Neural progenitor cell (in vitro differentiated cells): ENCODE measurements around the gene DCAF8L2.

Source experiments
- EZH2phosphoT487 ChIP-seq: fragments of 200-600 bp; sonication (generic); IDR thresholded peaks from 2 replicates; pipeline ENCODE4 v1.6.1; 2017; ENCODE audit warnings: antibody characterized with exemption
- TF ChIP-seq, protein P1 (sequence below): fragments of 200-600 bp; sonication (generic); IDR thresholded peaks from 2 replicates; pipeline ENCODE4 v1.5.1; 2017; ENCODE audit warnings: antibody characterized with exemption, mild to moderate bottlenecking

DNA sequence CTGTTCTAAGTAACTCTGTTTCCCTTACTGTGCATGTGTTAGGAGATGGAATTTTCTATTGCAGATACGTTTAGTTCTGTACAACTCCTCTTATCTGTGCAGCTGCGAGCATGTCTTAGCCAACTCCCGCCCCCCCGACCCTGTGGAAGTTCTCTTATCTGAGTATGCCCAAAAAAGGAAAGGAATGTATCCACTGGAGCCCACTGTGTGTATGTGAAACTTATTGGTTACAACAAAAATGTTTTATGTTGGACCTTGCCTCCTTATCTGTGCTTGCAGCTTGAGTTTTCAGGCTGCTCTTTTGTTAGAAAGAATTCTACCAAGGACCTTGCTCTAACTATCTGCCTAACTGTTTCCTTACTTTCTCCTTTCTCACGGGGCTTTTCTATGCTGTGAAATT is 24.2 kb upstream of the DCAF8L2 start:
- no peak for TF ChIP-seq EZH2phosphoT487
- TF ChIP-seq, protein P1, sequence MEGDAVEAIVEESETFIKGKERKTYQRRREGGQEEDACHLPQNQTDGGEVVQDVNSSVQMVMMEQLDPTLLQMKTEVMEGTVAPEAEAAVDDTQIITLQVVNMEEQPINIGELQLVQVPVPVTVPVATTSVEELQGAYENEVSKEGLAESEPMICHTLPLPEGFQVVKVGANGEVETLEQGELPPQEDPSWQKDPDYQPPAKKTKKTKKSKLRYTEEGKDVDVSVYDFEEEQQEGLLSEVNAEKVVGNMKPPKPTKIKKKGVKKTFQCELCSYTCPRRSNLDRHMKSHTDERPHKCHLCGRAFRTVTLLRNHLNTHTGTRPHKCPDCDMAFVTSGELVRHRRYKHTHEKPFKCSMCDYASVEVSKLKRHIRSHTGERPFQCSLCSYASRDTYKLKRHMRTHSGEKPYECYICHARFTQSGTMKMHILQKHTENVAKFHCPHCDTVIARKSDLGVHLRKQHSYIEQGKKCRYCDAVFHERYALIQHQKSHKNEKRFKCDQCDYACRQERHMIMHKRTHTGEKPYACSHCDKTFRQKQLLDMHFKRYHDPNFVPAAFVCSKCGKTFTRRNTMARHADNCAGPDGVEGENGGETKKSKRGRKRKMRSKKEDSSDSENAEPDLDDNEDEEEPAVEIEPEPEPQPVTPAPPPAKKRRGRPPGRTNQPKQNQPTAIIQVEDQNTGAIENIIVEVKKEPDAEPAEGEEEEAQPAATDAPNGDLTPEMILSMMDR: no peak
